Muscle of back (tissue), 11 donors: ENCODE data around the gene RASGRP2. TPM values are rescaled to one million over a fixed set of nuclear protein-coding genes. Genes with fewer than 3 reads are reported as not detected.

Experiments used
- DNase-seq, 3 donors: peaks; one replicate each; pipeline versions ENCODE4 v3.0.0 to v3.0.0-alpha.2; 2013
- polyA plus RNA-seq, 10 donors: library from polyadenylated mRNA; unstranded; fragments of 120-200 nt; gene quantifications; one replicate each; pipeline ENCODE4 v1.2.1, GENCODE V29; 2013; ENCODE audit not compliant: insufficient read length in 10 of 10

RASGRP2 gene
- polyA plus RNA-seq, 10 donors, result 13.3 to 60.2 (median 40.2) TPM

DNA sequence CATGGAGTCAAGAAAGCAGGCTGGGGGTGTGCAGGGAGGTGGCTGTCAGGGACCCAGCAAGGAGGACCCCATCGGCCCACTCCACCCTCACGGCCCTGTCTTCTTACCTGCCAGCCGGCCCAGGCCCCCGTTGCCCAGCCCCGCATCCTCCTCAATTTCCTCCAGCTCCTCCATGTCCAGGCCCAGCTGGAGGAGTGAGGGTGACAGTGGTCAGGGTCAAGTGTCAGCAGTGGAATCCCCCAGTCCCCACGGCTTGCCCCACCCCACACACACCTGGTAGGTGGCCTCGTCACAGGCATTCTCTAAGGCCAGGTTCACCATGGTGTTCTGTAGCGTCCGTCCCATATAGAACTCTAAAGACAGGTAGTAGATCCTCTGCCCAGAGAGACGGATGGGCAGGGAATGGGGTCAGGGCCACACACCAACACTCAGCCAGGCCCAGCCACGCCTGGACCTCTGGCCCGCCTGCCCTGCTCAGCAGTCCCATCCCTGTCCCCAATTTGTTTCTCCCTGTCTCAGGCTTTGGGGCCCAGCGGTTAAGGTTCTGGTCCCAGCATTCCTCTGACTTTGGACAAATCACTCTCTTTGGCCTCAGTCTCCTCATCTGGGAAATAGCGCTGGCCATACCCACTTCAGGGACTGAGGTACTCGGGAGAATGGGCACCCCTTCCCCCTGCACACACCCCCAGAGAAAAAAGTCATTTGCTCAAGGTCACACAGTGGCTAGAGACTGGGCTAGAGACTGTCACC, 14.6 kb upstream of the RASGRP2 start:
- no peak for DNase-seq

DNA sequence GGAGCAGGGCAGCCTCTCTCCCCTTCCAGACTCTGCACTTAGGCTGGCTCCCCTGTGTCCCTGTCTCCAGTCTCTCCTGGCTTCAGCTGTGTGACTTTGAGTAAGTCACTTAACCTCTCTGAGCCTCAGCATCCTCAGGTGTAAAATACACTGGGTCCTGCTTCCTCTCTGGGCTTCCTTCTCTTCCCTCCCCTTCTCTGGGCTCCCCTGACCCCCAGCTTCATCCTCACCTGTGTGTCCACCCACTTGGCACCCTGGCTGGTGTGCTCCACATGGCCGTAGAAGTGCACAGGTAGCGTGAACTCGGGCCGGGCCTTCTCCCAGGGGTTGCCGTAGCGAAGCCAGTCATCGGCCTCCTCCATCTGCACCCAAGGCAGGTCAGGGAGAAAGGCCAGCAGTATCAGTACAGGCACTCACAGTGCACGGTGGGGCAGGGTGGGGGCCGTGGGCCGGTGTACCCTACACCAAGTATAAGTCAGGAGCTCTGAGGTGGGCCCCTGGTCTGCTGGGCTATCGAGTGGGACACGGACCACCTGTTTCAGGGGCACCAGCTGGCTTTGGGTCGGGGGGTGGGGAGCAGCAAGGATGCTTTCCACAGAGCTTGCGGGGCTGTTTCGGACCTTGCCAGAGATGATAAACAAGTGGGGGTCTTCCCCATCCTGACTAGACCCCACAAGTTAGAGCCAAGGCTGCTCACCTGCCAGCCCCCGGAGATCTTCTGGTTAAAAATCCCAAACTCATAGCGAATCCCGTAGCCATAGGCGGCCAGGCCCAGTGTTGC, 13.8 kb upstream of the RASGRP2 start:
- no peak for DNase-seq

DNA sequence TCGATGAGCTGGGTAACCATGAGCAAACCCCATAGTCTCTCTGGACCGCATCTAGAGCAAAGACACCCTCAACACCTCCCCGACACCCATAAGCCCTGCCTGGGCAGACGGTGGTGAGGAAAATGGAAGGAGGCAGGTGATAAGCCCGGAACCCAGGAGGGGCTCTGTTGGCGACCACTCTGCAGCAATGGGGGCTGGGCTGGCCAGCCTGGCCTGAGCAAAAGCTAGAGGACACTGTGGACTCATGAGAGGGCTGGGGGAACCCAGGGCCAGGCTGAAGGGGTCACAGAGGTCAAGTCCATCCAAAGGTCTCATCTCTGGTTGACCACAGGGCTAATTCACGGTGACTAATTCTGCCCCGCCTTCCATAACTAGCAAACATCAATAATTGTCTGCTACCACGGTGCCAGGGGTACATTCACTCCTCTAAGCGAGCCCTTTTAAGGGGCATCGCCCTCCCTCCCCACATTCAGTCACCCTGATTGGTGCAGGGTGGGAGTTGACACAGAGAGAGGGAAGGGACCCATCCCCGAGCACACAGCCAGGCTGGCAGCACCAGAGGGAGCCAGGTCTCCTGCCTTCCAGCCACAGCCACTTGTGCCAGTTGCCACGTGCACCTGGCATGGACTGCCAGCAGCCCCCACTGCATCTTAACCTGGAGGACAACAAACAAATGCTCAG, 11.9 kb upstream of the RASGRP2 start:
- no peak for DNase-seq

DNA sequence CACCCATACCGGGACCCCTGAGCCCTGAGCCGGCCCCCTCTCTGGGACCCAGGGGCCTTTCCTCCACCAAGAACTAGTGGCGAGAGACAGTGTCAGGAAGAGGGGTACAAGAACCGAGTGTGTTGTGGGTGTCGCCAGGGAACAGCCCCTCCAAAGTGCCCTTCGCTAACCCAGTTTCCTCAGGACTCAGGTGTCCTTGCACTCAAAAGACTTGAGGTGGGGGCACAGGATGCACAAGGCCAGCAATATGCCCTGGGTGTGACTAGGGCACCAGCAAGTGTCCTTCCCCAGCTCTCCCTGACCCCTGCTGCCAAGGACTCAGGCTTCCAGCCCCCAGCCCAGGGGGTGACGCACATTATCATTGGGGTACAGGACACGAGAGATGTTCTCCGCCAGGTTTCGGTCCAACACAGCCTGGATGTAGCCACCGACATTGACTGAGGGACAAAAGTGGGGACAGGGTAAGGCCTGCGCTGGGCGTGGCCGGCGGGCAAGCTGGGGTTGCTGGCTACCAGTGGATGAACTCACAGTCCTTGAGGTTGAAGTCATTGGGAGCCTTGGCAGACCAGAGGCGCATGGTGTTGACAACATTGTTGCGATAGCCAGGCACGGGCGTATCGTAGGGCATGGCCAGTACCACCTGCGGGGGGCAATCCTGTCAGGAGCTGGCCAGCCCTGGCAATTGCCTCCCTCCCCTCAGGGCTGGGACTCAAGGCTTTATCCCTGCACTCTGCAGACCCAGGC, 11.1 kb upstream of the RASGRP2 start:
- DNase-seq, result no peak

DNA sequence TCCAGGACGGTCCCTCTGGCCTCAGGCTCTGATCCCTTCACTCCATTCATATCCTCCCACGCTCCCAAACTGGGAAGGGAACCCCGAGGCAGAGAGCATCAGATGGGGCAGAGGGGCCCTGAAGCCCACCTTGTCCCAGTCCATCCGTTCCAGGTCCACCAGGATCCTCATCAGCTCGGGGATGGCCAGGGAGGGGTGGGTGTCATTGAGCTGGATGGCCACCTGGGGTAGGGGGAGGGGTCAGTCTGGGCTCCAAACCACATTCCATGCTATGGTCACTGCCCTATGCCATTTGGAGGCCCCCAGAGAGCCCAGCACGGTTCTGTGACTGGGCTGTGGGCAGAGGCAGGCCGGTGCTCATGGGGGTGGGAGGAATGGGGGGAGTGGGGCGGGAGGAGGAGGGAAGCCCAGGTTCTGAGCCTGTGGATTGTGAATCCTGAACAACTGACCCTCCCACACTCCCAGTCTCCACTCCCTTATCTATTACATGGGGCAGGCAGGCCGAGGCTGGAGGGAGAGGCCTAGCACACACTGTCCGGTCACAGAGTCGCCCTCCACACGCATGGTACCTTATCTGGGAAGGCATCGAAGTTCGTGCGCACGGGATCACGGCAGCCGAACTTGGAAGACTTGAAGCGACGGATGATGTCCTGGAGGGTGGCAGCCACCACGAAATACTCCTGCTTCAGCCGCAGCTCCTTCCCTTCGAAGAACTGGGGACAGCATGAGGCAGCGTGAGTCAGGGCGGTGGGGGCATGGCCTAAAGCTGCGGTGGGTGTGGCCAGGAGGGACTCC, 10.4 kb upstream of the RASGRP2 start:
- no peak for DNase-seq

DNA sequence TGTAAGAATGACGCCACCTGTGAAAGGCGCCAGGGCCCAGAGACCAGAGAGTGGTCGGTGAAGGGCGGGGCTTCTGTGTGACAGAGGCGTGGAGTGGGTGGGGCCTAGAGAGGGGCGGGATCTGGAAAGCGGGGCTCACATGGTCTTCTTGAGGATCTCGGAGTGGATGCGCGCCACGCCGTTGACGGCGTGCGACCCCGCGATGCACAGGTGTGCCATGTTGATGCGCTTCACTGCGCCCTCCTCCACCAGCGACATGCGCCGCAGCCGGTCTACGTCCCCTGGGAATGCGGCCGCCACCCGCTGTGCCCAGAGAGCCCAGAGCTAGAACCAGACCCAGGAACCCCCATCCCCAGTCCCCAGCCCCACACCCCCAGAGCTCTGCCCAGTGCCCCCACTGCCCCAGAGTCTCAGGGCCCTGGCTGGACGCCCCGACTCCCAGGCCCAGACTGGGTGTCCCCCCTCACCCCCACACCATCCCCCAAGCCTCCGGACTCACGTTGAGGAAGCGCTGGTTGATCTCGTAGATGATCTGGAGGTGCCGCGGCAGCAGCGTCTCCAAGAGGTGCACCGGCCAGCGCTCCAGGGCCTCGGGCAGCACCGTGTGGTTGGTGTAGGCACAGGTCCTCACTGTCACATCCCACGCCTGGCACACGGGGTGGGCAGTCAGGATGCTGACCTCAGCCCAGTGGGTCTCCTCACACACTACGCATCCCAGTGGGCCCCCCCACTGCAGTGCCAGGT, 9.6 kb upstream of the RASGRP2 start:
- no peak for DNase-seq

- DNase-seq, result no peak
Observed at GRCh38 chr11:64753019-64753379, 9.1 kb upstream of the RASGRP2 start.

GRCh38 chr11:64752175-64752970, 8.4 kb upstream of the RASGRP2 start:
- peak in 1 of 3 donors; percentile 49 for DNase-seq

GRCh38 chr11:64751580-64751979, 7.6 kb upstream of the RASGRP2 start:
- DNase-seq, result no peak

GRCh38 chr11:64751136-64751535, 7.2 kb upstream of the RASGRP2 start:
- no peak for DNase-seq

- DNase-seq, result no peak
Observed at GRCh38 chr11:64750361-64751054, 6.6 kb upstream of the RASGRP2 start.

DNA sequence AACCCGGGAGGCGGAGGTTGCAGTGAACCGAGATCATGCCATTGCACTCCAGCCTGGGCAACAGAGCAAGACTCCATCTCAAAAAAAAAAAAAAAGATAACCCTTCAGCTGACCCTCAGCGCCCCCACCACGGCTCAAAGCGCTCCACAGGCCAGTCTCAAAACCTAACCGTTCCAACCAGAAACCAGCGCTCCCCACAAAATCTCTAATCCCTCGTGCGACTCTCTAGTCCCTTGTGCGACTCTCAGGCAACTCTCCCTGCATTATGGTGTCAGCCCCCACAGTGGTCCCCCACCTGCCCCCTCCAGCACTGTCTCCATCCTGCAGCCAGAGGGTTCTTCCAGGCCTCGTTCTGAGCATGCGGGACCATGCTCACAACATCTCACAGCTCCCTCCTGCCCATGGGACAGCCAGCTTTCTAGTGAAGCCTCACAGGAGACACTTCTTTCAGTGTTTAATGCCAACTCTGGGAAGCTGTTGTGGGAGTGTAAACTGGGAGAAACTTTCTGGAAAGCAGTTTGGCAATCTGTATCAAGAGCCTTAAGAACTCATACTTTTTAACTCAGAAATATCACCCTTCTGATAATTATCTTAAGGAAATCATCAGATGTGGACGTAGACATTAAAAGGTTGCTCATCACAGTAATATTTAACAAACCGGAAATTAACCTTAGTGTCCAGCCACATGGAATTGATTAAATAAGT, 4.2 kb upstream of the RASGRP2 start:
- DNase-seq, result peak in 2 of 3 donors; percentile 50 to 61

GRCh38 chr11:64746486-64746885, 2.5 kb upstream of the RASGRP2 start:
- DNase-seq, result no peak

GRCh38 chr11:64745521-64746328, 1.8 kb upstream of the RASGRP2 start:
- DNase-seq, result peak; percentile 69 to 82 (median 80)

- peak in 2 of 3 donors; percentile 55 to 69 for DNase-seq
Observed at GRCh38 chr11:64745189-64745520, 1.2 kb upstream of the RASGRP2 start.

GRCh38 chr11:64744544-64745188, 724 bp upstream of the RASGRP2 start:
- no peak for DNase-seq
